Endodermal cell (in vitro differentiated cells): ENCODE measurements around the gene SNORC. TPM values are rescaled to one million over a fixed set of nuclear protein-coding genes. Genes with fewer than 3 reads are reported as not detected.

ENCODE experiments used
- DNase-seq: peaks from one replicate; pipeline ENCODE4 v3.0.0-alpha.2; 2017
- H3K27ac ChIP-seq: 2 replicates; pipeline ENCODE4 v1.5.1; 2013; ENCODE audit warnings: mild to moderate bottlenecking, low read depth, low read length, moderate library complexity
- H3K27me3 ChIP-seq: 2 replicates; pipeline ENCODE4 v1.6.1; 2013; ENCODE audit warnings: mild to moderate bottlenecking, low read length, moderate library complexity; ENCODE audit not compliant: insufficient read depth, control insufficient read depth, poor library complexity, severe bottlenecking
- H3K36me3 ChIP-seq: 2 replicates; pipeline ENCODE4 v1.7.0; 2013; ENCODE audit warnings: mild to moderate bottlenecking, low read length, moderate library complexity; ENCODE audit not compliant: control insufficient read depth, insufficient read depth
- H3K4me1 ChIP-seq: one replicate; pipeline ENCODE4 v1.7.0; 2013; ENCODE audit warnings: low read length; ENCODE audit not compliant: control insufficient read depth, insufficient read depth
- H3K4me3 ChIP-seq: 2 replicates; pipeline ENCODE4 v1.5.1; 2013; ENCODE audit warnings: mild to moderate bottlenecking, low read length, moderate library complexity
- H3K9ac ChIP-seq: 2 replicates; pipeline ENCODE4 v1.6.1; 2013; ENCODE audit warnings: mild to moderate bottlenecking, low read length, moderate library complexity; ENCODE audit not compliant: poor library complexity, severe bottlenecking; ENCODE audit errors: extremely low read depth
- H3K9me3 ChIP-seq: 2 replicates; pipeline ENCODE4 v1.6.1; 2013; ENCODE audit warnings: mild to moderate bottlenecking, low read length, moderate library complexity; ENCODE audit not compliant: control insufficient read depth
- H3K27ac Mint-ChIP-seq: 2 replicates; pipeline ENCODE4 v1.8.0; 2020; ENCODE audit warnings: mixed read lengths
- H3K27me3 Mint-ChIP-seq: 2 replicates; pipeline ENCODE4 v1.8.0; 2021; ENCODE audit warnings: mild to moderate bottlenecking, mixed read lengths; ENCODE audit not compliant: insufficient read depth
- H3K36me3 Mint-ChIP-seq: 2 replicates; pipeline ENCODE4 v1.8.0; 2020; ENCODE audit warnings: low read depth, mixed read lengths
- H3K4me1 Mint-ChIP-seq: 2 replicates; pipeline ENCODE4 v1.8.0; 2020; ENCODE audit warnings: mixed read lengths
- H3K4me3 Mint-ChIP-seq: 2 replicates; pipeline ENCODE4 v1.8.0; 2020; ENCODE audit warnings: mild to moderate bottlenecking, moderate library complexity, mixed read lengths
- H3K9me3 Mint-ChIP-seq: 2 replicates; pipeline ENCODE4 v1.8.0; 2020; ENCODE audit warnings: mild to moderate bottlenecking, mixed read lengths
- CTCF ChIP-seq: fragments of 200-600 bp; sonication (generic); conservative IDR thresholded peaks from 2 replicates; pipeline ENCODE4 v1.5.0; 2021; ENCODE audit warnings: antibody characterized with exemption, mild to moderate bottlenecking
- WGBS, 2 experiments: methylation state at CpG; one replicate each; pipeline versions ENCODE4 v1.1.5 to v1.1.7; 2013; ENCODE audit warnings: missing lambda C conversion rate in 2 of 2, mixed read lengths in 1 of 2; ENCODE audit not compliant: insufficient coverage in 1 of 2, insufficient read length in 1 of 2; 5-methylcytosine and 5-hydroxymethylcytosine counted together
- total RNA-seq, 2 donors: library from RNA; stranded (reverse); fragmentation: NEBNext Ultra II Directional in 1 of 2; extraction: Animal tissue kit (Norgen Biotek cat#: 25700) in 1 of 2; gene quantifications; 2 replicates in 1 of 2; 3 replicates in 1 of 2; pipeline ENCODE4 v1.2.1, GENCODE V29; 2021

Gene SNORC
- total RNA-seq, 2 donors from 2014 or later, result 3.6 to 5.0 TPM

- H3K27me3 ChIP-seq, result no peaks in the 10 kb centered on the region
- no peak overlapping the region for H3K4me3 ChIP-seq
- H3K27ac ChIP-seq, result no peak overlapping the region
- H3K4me1 ChIP-seq, result no peaks in the 10 kb centered on the region
- no peak for DNase-seq
- peak overlapping the region; percentile 46 for H3K4me3 Mint-ChIP-seq
- peaks cover 11% of the 10 kb centered on the region for H3K4me1 Mint-ChIP-seq
- H3K36me3 Mint-ChIP-seq, result no peaks in the 10 kb centered on the region
- H3K27ac Mint-ChIP-seq, result peak overlapping the region; percentile 57
- no peaks in the 10 kb centered on the region for H3K9me3 Mint-ChIP-seq
- H3K9me3 ChIP-seq, result no peaks in the 10 kb centered on the region
- WGBS, 2 experiments, result 86 to 93% methylated on average over 8 to 11 of the region's 11 CpGs
- H3K36me3 ChIP-seq, result no peaks in the 10 kb centered on the region
- no peaks in the 10 kb centered on the region for H3K27me3 Mint-ChIP-seq
- no peak overlapping the region for H3K9ac ChIP-seq
- TF ChIP-seq CTCF, result no peak
These were observed 20.5 kb downstream of the SNORC start for GRCh38 chr2:232890536-232890895.

GRCh38 chr2:232890896-232891601 lies 21.0 kb downstream of the SNORC start:
- Mint-ChIP-seq H3K36me3 (no peaks in the 10 kb centered on the region), H3K4me1 (peaks cover 11% of the 10 kb centered on the region), H3K9me3 (no peaks in the 10 kb centered on the region), H3K4me3 (peak overlapping the region; percentile 46), H3K27me3 (no peaks in the 10 kb centered on the region), H3K27ac (peak overlapping the region; percentile 57)
- Histone ChIP-seq H3K27me3 (no peaks in the 10 kb centered on the region), H3K9me3 (no peaks in the 10 kb centered on the region), H3K9ac (no peak overlapping the region), H3K27ac (no peak overlapping the region), H3K4me3 (no peak overlapping the region), H3K36me3 (no peaks in the 10 kb centered on the region), H3K4me1 (no peaks in the 10 kb centered on the region)
- peak; percentile 93 for DNase-seq
- 49 to 56% methylated on average over 8 to 23 of the region's 23 CpGs for WGBS, 2 experiments
- TF ChIP-seq CTCF, result no peak

- Mint-ChIP-seq H3K4me3 (no peak overlapping the region), H3K9me3 (no peaks in the 10 kb centered on the region), H3K4me1 (peaks cover 11% of the 10 kb centered on the region), H3K27ac (no peak overlapping the region), H3K27me3 (no peaks in the 10 kb centered on the region), H3K36me3 (no peaks in the 10 kb centered on the region)
- no peaks in the 10 kb centered on the region for H3K4me1 ChIP-seq
- H3K9ac ChIP-seq, result no peak overlapping the region
- peak; percentile 41 for DNase-seq
- whole genome bisulfite sequencing, 2 experiments, result 80 to 89% methylated on average over 8 to 11 of the region's 11 CpGs
- no peak for TF ChIP-seq CTCF
- H3K27ac ChIP-seq, result no peak overlapping the region
- H3K36me3 ChIP-seq, result no peaks in the 10 kb centered on the region
- no peak overlapping the region for H3K4me3 ChIP-seq
- no peaks in the 10 kb centered on the region for H3K27me3 ChIP-seq
- H3K9me3 ChIP-seq, result no peaks in the 10 kb centered on the region
These were observed 21.6 kb downstream of the SNORC start for GRCh38 chr2:232891621-232892071.
